Esophagus muscularis mucosa (tissue), 4 donors: ENCODE data around the gene GCLC. TPM values are rescaled to one million over a fixed set of nuclear protein-coding genes. Genes with fewer than 3 reads are reported as not detected.
"Not testable (repeated sequence)": the region's sequence is repeated elsewhere in the genome, so short reads cannot be mapped to it uniquely, and the experiment has no call there.

Experiments used
- DNase-seq: peaks from one replicate; pipeline ENCODE4 v3.0.0-alpha.2; 2017; ENCODE audit errors: extremely low spot score
- H3K27ac ChIP-seq, 4 donors: fragments of 200-600 bp; sonication (generic); replicated peaks in 1 of 4; 1 replicate in 3 of 4; 2 replicates in 1 of 4; pipeline ENCODE4 v1.5.1; 2016 to 2019; ENCODE audit warnings: mild to moderate bottlenecking in 1 of 4
- H3K27me3 ChIP-seq, 4 donors: fragments of 200-600 bp; sonication (generic); one replicate each; pipeline versions ENCODE4 v1.5.1 to v1.6.0; 2016 to 2019
- H3K36me3 ChIP-seq, 4 donors: fragments of 200-600 bp; sonication (generic); one replicate each; pipeline ENCODE4 v1.5.1; 2016 to 2019
- H3K4me1 ChIP-seq, 4 donors: fragments of 200-600 bp; sonication (generic); one replicate each; pipeline ENCODE4 v1.5.1; 2016 to 2019
- H3K4me3 ChIP-seq, 4 donors: fragments of 200-600 bp; sonication (generic); 1 replicate in 2 of 4; 2 replicates in 2 of 4; pipeline ENCODE4 v1.5.1; 2016 to 2019; ENCODE audit warnings: mild to moderate bottlenecking in 4 of 4, moderate library complexity in 1 of 4
- H3K9me3 ChIP-seq, 4 donors: fragments of 200-600 bp; sonication (generic); 1 replicate in 3 of 4; 2 replicates in 1 of 4; pipeline ENCODE4 v1.5.1; 2016 to 2019
- EP300 ChIP-seq: sonication (generic); formaldehyde crosslinking; IDR thresholded peaks from one replicate; pipeline ENCODE4 v1.6.1; 2017; ENCODE audit warnings: antibody characterized with exemption
- POLR2A ChIP-seq: fragments of 450-650 bp; IDR thresholded peaks from one replicate; pipeline ENCODE4 v1.6.1; 2017; ENCODE audit warnings: antibody characterized with exemption, moderate library complexity, mild to moderate bottlenecking, low read depth
- POLR2AphosphoS5 ChIP-seq, 2 donors: sonication (generic); formaldehyde crosslinking; IDR thresholded peaks; one replicate each; pipeline ENCODE4 v1.6.1; 2017; ENCODE audit warnings: antibody characterized with exemption in 2 of 2
- WGBS: methylation state at CpG from one replicate; pipeline ENCODE4 v1.1.5; 2018; 5-methylcytosine and 5-hydroxymethylcytosine counted together
- intact Hi-C: fragments of 100-400 bp; cut with DNase I; formaldehyde crosslinking; loops from one replicate; pipeline ENCODE4 v1.15.1; 2023
- total RNA-seq, 4 donors: library from RNA; depleted of rRNA; stranded (reverse); fragments of >200 nt; gene quantifications; one replicate each; pipeline versions ENCODE4 v1.1.0 to v1.2.1, GENCODE V29; 2016
- TF ChIP-seq, protein P1 (sequence below), 3 experiments: fragments of 200-600 bp in 2 of 3; fragments of 450-650 bp in 1 of 3; sonication (generic) in 2 of 3; IDR thresholded peaks; one replicate each; pipeline ENCODE4 v1.5.1; 2017 to 2019; ENCODE audit warnings: antibody characterized with exemption in 3 of 3, mild to moderate bottlenecking in 2 of 3, moderate library complexity in 1 of 3

The GCLC gene
- total RNA-seq, 4 donors from 2014 or later: 57.7 to 70.8 (median 64.6) TPM

DNA sequence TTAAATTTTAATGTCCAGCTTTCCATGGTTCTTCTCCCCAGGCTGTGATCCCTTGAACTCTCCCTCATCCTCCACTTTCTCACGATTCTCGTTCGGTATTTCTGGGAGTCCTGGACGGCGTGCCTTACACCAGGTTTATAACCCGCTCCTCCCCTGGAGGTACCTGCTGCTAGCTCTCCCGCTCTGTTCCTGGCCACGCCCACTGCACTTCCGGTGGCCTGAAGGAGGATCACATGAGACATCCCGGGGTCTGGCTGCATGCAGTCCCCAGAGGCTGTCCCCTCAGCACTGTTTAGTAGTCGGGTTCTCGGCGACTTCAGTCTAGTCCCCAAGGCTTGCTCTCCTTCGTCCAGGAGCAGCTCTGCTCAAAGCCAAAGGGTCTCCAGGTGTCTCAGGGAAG lies 28.4 kb upstream of the GCLC start:
- Histone ChIP-seq H3K9me3 (no peaks in the 10 kb centered on the region), H3K4me3 (no peak overlapping the region), H3K27me3 (no peaks in the 10 kb centered on the region), H3K27ac (no peak overlapping the region), H3K36me3 (no peaks in the 10 kb centered on the region), H3K4me1 (no peaks in the 10 kb centered on the region)
- DNase-seq: no peak
- intact Hi-C loops: no loop called here
- TF ChIP-seq, protein P1, sequence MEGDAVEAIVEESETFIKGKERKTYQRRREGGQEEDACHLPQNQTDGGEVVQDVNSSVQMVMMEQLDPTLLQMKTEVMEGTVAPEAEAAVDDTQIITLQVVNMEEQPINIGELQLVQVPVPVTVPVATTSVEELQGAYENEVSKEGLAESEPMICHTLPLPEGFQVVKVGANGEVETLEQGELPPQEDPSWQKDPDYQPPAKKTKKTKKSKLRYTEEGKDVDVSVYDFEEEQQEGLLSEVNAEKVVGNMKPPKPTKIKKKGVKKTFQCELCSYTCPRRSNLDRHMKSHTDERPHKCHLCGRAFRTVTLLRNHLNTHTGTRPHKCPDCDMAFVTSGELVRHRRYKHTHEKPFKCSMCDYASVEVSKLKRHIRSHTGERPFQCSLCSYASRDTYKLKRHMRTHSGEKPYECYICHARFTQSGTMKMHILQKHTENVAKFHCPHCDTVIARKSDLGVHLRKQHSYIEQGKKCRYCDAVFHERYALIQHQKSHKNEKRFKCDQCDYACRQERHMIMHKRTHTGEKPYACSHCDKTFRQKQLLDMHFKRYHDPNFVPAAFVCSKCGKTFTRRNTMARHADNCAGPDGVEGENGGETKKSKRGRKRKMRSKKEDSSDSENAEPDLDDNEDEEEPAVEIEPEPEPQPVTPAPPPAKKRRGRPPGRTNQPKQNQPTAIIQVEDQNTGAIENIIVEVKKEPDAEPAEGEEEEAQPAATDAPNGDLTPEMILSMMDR (IDR thresholded peaks at IDR 0.05): no peak
- TF ChIP-seq POLR2A: no peak
- no peak for TF ChIP-seq POLR2AphosphoS5 (IDR thresholded peaks at IDR 0.05)
- TF ChIP-seq EP300: no peak
- 69% methylated on average over 14 of the region's 14 CpGs for WGBS

GRCh38 chr6:53572379-53572778 lies 27.5 kb upstream of the GCLC start:
- H3K4me1 ChIP-seq, H3K27me3 ChIP-seq, H3K9me3 ChIP-seq, H3K4me3 ChIP-seq, intact Hi-C loops, H3K27ac ChIP-seq, H3K36me3 ChIP-seq, DNase-seq: not testable (repeated sequence)
- 98% methylated on average over 3 of the region's 3 CpGs for WGBS

DNA sequence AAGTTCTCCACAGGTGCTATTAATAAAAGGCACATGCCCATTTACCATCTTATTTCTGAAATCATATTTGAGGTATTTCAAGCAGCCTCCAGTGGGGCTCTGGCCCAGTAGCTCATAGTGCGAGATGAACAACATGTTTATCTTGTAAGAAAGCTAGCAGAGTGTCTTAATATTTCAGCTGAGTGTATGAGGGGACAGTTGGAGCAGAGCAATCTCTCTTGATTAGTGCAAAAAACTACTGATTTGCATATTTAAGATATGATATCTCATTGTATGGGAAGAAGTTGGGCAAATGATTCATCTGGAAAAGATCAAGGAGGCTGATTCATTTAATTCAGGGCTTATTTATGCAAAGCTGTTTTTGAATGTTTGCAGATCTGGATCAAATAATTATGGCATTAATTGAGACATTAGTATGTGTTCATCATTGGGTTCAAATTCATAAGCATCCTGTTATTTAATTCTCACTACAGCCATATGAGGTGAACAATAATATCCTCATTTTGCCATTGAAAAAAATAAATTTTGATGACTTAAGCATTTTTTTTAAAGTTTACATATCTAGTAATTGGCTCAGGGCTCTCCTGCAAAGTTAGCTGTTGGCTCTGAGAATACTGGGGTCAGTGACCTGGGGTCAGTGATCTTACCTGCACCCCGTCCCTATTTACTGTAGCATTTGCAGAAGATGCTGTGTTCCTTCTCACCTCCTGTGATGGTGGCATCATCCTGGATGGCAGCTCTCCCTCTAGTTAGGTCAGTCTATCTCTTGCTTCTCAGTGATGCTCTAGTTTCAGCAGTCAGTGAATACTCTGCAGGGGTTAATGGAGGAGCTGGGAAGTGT lies 24.1 kb upstream of the GCLC start:
- TF ChIP-seq, protein P1 (IDR thresholded peaks at IDR 0.05): no peak
- no peak for TF ChIP-seq POLR2A
- TF ChIP-seq POLR2AphosphoS5 (IDR thresholded peaks at IDR 0.05): no peak
- no peak for TF ChIP-seq EP300
- H3K27me3 ChIP-seq: no peaks in the 10 kb centered on the region
- 81% methylated on average over 2 of the region's 2 CpGs for WGBS
- intact Hi-C loops: no loop called here
- no peaks in the 10 kb centered on the region for H3K9me3 ChIP-seq
- no peak overlapping the region for H3K4me3 ChIP-seq
- H3K4me1 ChIP-seq: no peaks in the 10 kb centered on the region
- DNase-seq: no peak
- H3K27ac ChIP-seq: no peak overlapping the region
- H3K36me3 ChIP-seq: no peaks in the 10 kb centered on the region

DNA sequence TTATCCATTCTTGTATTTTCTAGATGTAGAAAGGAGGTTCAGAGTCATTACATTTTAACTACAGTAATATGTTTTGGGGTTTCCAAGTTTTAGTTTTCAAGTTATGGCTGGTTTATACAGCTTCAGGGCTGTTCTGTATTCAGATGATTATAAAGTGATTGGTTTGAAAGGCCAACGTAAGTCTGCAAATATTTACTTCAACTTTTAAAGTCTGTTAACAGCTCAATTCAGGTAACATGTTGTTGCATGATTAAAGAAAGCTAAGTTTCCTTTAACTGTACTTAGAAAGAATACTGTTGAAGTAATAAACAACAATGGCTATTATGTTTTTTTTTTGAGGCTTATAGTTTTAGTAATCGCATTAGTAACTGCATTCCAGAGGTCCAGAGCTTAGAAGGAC lies 22.8 kb upstream of the GCLC start:
- no peak for TF ChIP-seq EP300
- no peaks in the 10 kb centered on the region for H3K9me3 ChIP-seq
- WGBS: 55% methylated on average over 2 of the region's 2 CpGs
- no peak overlapping the region for H3K27ac ChIP-seq
- no peak for DNase-seq
- intact Hi-C loops: no loop called here
- H3K4me1 ChIP-seq: no peaks in the 10 kb centered on the region
- H3K27me3 ChIP-seq: no peaks in the 10 kb centered on the region
- H3K4me3 ChIP-seq: no peak overlapping the region
- no peaks in the 10 kb centered on the region for H3K36me3 ChIP-seq

DNA sequence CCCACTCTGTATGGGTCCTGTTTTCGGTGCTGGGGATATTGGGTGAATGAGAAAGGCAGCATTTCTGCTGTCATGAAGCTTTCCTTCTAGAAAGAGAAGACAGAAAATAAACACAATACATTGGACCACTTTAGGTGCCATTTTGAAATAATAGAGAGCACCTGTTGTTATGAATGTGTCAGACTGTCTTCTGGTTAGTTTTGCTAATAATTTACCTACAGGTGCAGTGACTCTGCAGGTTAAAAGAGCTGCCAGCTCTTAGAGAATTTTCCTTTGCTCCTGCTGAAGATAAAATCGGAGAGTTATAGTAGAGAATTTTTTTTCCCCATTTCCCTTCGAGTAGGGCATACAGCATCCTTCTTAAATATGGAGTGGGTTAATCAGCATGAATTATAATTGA lies 21.9 kb upstream of the GCLC start:
- TF ChIP-seq EP300: no peak
- TF ChIP-seq, protein P1 (IDR thresholded peaks at IDR 0.05): no peak
- TF ChIP-seq POLR2AphosphoS5 (IDR thresholded peaks at IDR 0.05): no peak
- no peak for TF ChIP-seq POLR2A
- Histone ChIP-seq H3K4me1 (no peaks in the 10 kb centered on the region), H3K27ac (no peak overlapping the region), H3K36me3 (no peaks in the 10 kb centered on the region), H3K9me3 (no peaks in the 10 kb centered on the region), H3K27me3 (no peaks in the 10 kb centered on the region), H3K4me3 (no peak overlapping the region)
- 86% methylated on average over 3 of the region's 3 CpGs for WGBS
- DNase-seq: no peak
- intact Hi-C loops: no loop called here

- intact Hi-C loops: no loop called here
- Histone ChIP-seq H3K27me3 (no peaks in the 10 kb centered on the region), H3K9me3 (no peaks in the 10 kb centered on the region), H3K27ac (no peak overlapping the region), H3K36me3 (no peaks in the 10 kb centered on the region), H3K4me1 (no peaks in the 10 kb centered on the region), H3K4me3 (no peak overlapping the region)
- no peak for TF ChIP-seq POLR2A
- TF ChIP-seq POLR2AphosphoS5 (IDR thresholded peaks at IDR 0.05): no peak
- no peak for TF ChIP-seq EP300
- TF ChIP-seq, protein P1 (IDR thresholded peaks at IDR 0.05): no peak
- DNase-seq: no peak
- WGBS: 79% methylated on average over 3 of the region's 3 CpGs
Measured at GRCh38 chr6:53565886-53566285, 21.0 kb upstream of the GCLC start.
